ENCODE measurements around the gene WNT3. TPM values are rescaled to one million over a fixed set of nuclear protein-coding genes. Genes with fewer than 3 reads are reported as not detected.

Gene WNT3
- total and polyA plus RNA-seq, 7 experiments from 2014 or later = 0.07 to 0.24 TPM; not detected in 5

- H3K27ac Mint-ChIP-seq = no peak overlapping the region
- intact Hi-C loops (cut with micrococcal nuclease) = no loop called here
- no peaks in the 10 kb centered on the region for H3K9me3 ChIP-seq (ENCODE audit: control insufficient read depth in 2 of 3, low read length in 3 of 3)
- no peaks in the 10 kb centered on the region for H3K4me1 Mint-ChIP-seq
- H3K27me3 ChIP-seq (ENCODE audit: control insufficient read depth in 2 of 2, insufficient read depth in 2 of 2, low read length in 2 of 2) = peaks cover 0 to 14% of the 10 kb centered on the region in 2 donors
- ChIA-PET POLR2A (no interaction called here), CTCF (no interaction called here)
- no peak overlapping the region for H3K27ac ChIP-seq (ENCODE audit: low read depth, low read length)
- H3K36me3 Mint-ChIP-seq = no peaks in the 10 kb centered on the region
- no peaks in the 10 kb centered on the region for H3K4me1 ChIP-seq (ENCODE audit: control insufficient read depth in 2 of 2, insufficient read depth in 2 of 2, low read length in 2 of 2)
- peaks cover 33 to 44% (median 40%) of the 10 kb centered on the region in 5 donors for H3K27me3 Mint-ChIP-seq
- H3K9me3 Mint-ChIP-seq = peaks cover 0 to 1% (median 0%) of the 10 kb centered on the region in 11 donors
- DNase-seq = no peak
- H3K4me3 Mint-ChIP-seq = no peak overlapping the region
- ATAC-seq = no peak
- H3K4me3 ChIP-seq (ENCODE audit: low read length) = no peak overlapping the region
- no peaks in the 10 kb centered on the region for H3K36me3 ChIP-seq (ENCODE audit: control insufficient read depth in 2 of 3, insufficient read depth in 3 of 3, low read length in 3 of 3)
Measured at GRCh38 chr17:46810837-46811236, 7.7 kb downstream of the WNT3 start.

- intact Hi-C loops (cut with micrococcal nuclease) = no loop called here
- no peaks in the 10 kb centered on the region for H3K4me1 Mint-ChIP-seq
- no peak for ATAC-seq
- POLR2A ChIA-PET = interaction anchor here (0.7 kb wide), 1 partner anchor 632 kb away, joined by 3 read pairs; no protein-coding TSS in a partner anchor
- H3K27ac Mint-ChIP-seq = no peak overlapping the region
- H3K9me3 ChIP-seq (ENCODE audit: control insufficient read depth in 2 of 3, low read length in 3 of 3) = no peaks in the 10 kb centered on the region
- no peaks in the 10 kb centered on the region for H3K27me3 ChIP-seq (ENCODE audit: control insufficient read depth in 2 of 2, insufficient read depth in 2 of 2, low read length in 2 of 2)
- H3K36me3 ChIP-seq (ENCODE audit: control insufficient read depth in 2 of 3, insufficient read depth in 3 of 3, low read length in 3 of 3) = no peaks in the 10 kb centered on the region
- peaks cover 19 to 33% (median 27%) of the 10 kb centered on the region in 5 donors for H3K27me3 Mint-ChIP-seq
- no peak overlapping the region for H3K4me3 Mint-ChIP-seq
- CTCF ChIA-PET = no interaction called here
- no peaks in the 10 kb centered on the region for H3K36me3 Mint-ChIP-seq
- no peak overlapping the region for H3K4me3 ChIP-seq (ENCODE audit: low read length)
- peaks cover 0 to 4% (median 0%) of the 10 kb centered on the region in 11 donors for H3K9me3 Mint-ChIP-seq
- DNase-seq = no peak
- no peaks in the 10 kb centered on the region for H3K4me1 ChIP-seq (ENCODE audit: control insufficient read depth in 2 of 2, insufficient read depth in 2 of 2, low read length in 2 of 2)
- H3K27ac ChIP-seq (ENCODE audit: low read depth, low read length) = no peak overlapping the region
Measured at GRCh38 chr17:46809110-46809571, 9.4 kb downstream of the WNT3 start.

GRCh38 chr17:46805771-46806170, 12.7 kb downstream of the WNT3 start:
- Histone ChIP-seq H3K9me3 (ENCODE audit: control insufficient read depth in 2 of 3, low read length in 3 of 3) (no peaks in the 10 kb centered on the region), H3K27ac (ENCODE audit: low read depth, low read length) (no peak overlapping the region), H3K4me1 (ENCODE audit: control insufficient read depth in 2 of 2, insufficient read depth in 2 of 2, low read length in 2 of 2) (no peaks in the 10 kb centered on the region), H3K27me3 (ENCODE audit: control insufficient read depth in 2 of 2, insufficient read depth in 2 of 2, low read length in 2 of 2) (no peaks in the 10 kb centered on the region), H3K4me3 (ENCODE audit: low read length) (no peak overlapping the region), H3K36me3 (ENCODE audit: control insufficient read depth in 2 of 3, insufficient read depth in 3 of 3, low read length in 3 of 3) (no peaks in the 10 kb centered on the region)
- ATAC-seq = no peak
- ChIA-PET POLR2A (no interaction called here), CTCF (no interaction called here)
- intact Hi-C loops (cut with micrococcal nuclease) = no loop called here
- peaks cover 0 to under 1% (median 0%) of the 10 kb centered on the region in 5 donors for H3K36me3 Mint-ChIP-seq
- peaks cover under 1 to 9% (median 5%) of the 10 kb centered on the region in 5 donors for H3K27me3 Mint-ChIP-seq
- no peak overlapping the region for H3K27ac Mint-ChIP-seq
- no peak overlapping the region for H3K4me3 Mint-ChIP-seq
- no peak for DNase-seq
- no peaks in the 10 kb centered on the region for H3K4me1 Mint-ChIP-seq
- H3K9me3 Mint-ChIP-seq = peaks cover 0 to 5% (median 0%) of the 10 kb centered on the region in 11 donors

GRCh38 chr17:46803544-46803943, 14.9 kb downstream of the WNT3 start:
- CTCF ChIA-PET = no interaction called here
- Histone ChIP-seq H3K4me3 (ENCODE audit: low read length) (no peak overlapping the region), H3K9me3 (ENCODE audit: control insufficient read depth in 2 of 3, low read length in 3 of 3) (no peaks in the 10 kb centered on the region), H3K36me3 (ENCODE audit: control insufficient read depth in 2 of 3, insufficient read depth in 3 of 3, low read length in 3 of 3) (no peaks in the 10 kb centered on the region), H3K4me1 (ENCODE audit: control insufficient read depth in 2 of 2, insufficient read depth in 2 of 2, low read length in 2 of 2) (no peaks in the 10 kb centered on the region), H3K27me3 (ENCODE audit: control insufficient read depth in 2 of 2, insufficient read depth in 2 of 2, low read length in 2 of 2) (no peaks in the 10 kb centered on the region), H3K27ac (ENCODE audit: low read depth, low read length) (no peak overlapping the region)
- Mint-ChIP-seq H3K36me3 (peaks cover 0 to 4% (median 0%) of the 10 kb centered on the region in 5 donors), H3K27me3 (peaks cover 4 to 14% (median 5%) of the 10 kb centered on the region in 5 donors), H3K27ac (no peak overlapping the region), H3K9me3 (peaks cover 0 to 9% (median 0%) of the 10 kb centered on the region in 11 donors), H3K4me3 (no peak overlapping the region), H3K4me1 (no peaks in the 10 kb centered on the region)
- DNase-seq = no peak
- intact Hi-C loops (cut with micrococcal nuclease) = no loop called here
- ATAC-seq = no peak
- POLR2A ChIA-PET = no interaction called here

GRCh38 chr17:46802800-46803199, 15.7 kb downstream of the WNT3 start:
- CTCF ChIA-PET = no interaction called here
- intact Hi-C loops (cut with micrococcal nuclease) = no loop called here

DNA sequence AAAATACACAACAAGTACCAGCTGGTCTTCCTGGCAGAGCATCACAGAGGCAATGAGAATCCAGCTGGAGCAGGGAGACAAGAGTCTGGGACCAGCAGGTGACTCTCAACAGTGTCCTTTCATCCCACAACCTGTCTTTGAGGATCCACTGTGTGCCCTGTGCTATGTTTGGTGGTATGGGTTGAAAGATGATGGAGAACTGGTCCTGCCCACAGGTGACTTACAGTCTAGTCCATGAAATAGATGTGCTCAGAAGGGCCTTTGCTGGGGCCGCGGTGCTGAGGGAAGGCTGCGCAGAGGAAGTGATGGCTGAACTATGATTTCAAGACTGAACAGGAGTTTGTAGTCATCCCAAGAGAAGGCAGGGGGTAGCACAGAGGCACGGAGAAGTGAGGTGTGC, 17.9 kb downstream of the WNT3 start:
- no peak overlapping the region for H3K4me3 ChIP-seq (ENCODE audit: low read length)
- H3K4me1 Mint-ChIP-seq = no peaks in the 10 kb centered on the region
- intact Hi-C loops (cut with micrococcal nuclease) = no loop called here

More at GRCh38 chr17:46802800-46803199, 15.7 kb downstream of the WNT3 start:
- no peak overlapping the region for H3K4me3 Mint-ChIP-seq
- peaks cover 0 to 4% (median 0%) of the 10 kb centered on the region in 5 donors for H3K36me3 Mint-ChIP-seq
- Histone ChIP-seq H3K4me3 (ENCODE audit: low read length) (no peak overlapping the region), H3K36me3 (ENCODE audit: control insufficient read depth in 2 of 3, insufficient read depth in 3 of 3, low read length in 3 of 3) (no peaks in the 10 kb centered on the region), H3K9me3 (ENCODE audit: control insufficient read depth in 2 of 3, low read length in 3 of 3) (no peaks in the 10 kb centered on the region), H3K4me1 (ENCODE audit: control insufficient read depth in 2 of 2, insufficient read depth in 2 of 2, low read length in 2 of 2) (no peaks in the 10 kb centered on the region), H3K27me3 (ENCODE audit: control insufficient read depth in 2 of 2, insufficient read depth in 2 of 2, low read length in 2 of 2) (no peaks in the 10 kb centered on the region), H3K27ac (ENCODE audit: low read depth, low read length) (no peak overlapping the region)
- POLR2A ChIA-PET = no interaction called here
- peaks cover 0 to 9% (median 0%) of the 10 kb centered on the region in 11 donors for H3K9me3 Mint-ChIP-seq
- no peak overlapping the region for H3K27ac Mint-ChIP-seq
- H3K4me1 Mint-ChIP-seq = no peaks in the 10 kb centered on the region
- peaks cover 4 to 14% (median 4%) of the 10 kb centered on the region in 5 donors for H3K27me3 Mint-ChIP-seq
- ATAC-seq = no peak
- no peak for DNase-seq

DNA sequence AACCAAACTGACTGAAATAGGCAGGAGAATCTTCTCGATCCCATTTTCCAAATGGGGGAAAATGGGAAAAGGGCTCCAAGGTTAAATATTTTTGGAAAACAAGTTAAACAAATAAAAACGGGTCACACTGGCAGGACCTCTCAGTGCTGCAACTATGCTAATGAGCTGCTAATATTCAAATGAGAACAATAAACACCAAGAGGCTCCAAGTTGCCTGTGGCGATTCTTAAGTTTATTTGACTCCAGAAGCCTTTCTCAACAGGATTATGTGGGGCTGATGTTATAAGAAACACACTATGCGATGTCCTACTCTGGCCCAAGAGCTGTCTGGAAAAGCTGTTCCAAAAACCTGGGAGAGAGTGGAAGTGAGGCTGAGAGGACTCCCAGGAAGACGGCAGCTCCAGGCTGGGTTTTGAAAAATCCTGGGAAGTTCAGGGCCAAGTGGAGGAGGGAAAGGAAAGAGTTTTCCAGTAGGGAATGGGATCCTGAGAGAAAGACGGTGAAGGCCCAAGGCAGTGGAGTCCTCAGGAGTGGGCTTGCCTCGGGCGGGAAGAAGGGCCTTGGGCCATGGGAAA, 21.4 kb downstream of the WNT3 start:
- no peak overlapping the region for H3K4me3 Mint-ChIP-seq
- Histone ChIP-seq H3K9me3 (ENCODE audit: control insufficient read depth in 2 of 3, low read length in 3 of 3) (no peaks in the 10 kb centered on the region), H3K4me3 (ENCODE audit: low read length) (no peak overlapping the region), H3K27ac (ENCODE audit: low read depth, low read length) (no peak overlapping the region), H3K36me3 (ENCODE audit: control insufficient read depth in 2 of 3, insufficient read depth in 3 of 3, low read length in 3 of 3) (no peaks in the 10 kb centered on the region), H3K4me1 (ENCODE audit: control insufficient read depth in 2 of 2, insufficient read depth in 2 of 2, low read length in 2 of 2) (no peaks in the 10 kb centered on the region), H3K27me3 (ENCODE audit: control insufficient read depth in 2 of 2, insufficient read depth in 2 of 2, low read length in 2 of 2) (no peaks in the 10 kb centered on the region)
- ATAC-seq = no peak
- CTCF ChIA-PET = no interaction called here
- intact Hi-C loops (cut with micrococcal nuclease) = no loop called here
- no peak overlapping the region for H3K27ac Mint-ChIP-seq
- POLR2A ChIA-PET = no interaction called here
- H3K36me3 Mint-ChIP-seq = peaks cover 0 to 4% (median 0%) of the 10 kb centered on the region in 5 donors
- H3K4me1 Mint-ChIP-seq = no peaks in the 10 kb centered on the region
- peaks cover 9 to 36% (median 16%) of the 10 kb centered on the region in 5 donors for H3K27me3 Mint-ChIP-seq
- no peak for DNase-seq
- peaks cover 0 to 5% (median 0%) of the 10 kb centered on the region in 11 donors for H3K9me3 Mint-ChIP-seq

More for the DNA sequence above, 17.9 kb downstream of the WNT3 start:
- no peak overlapping the region for H3K27ac Mint-ChIP-seq
- POLR2A ChIA-PET = no interaction called here
- Histone ChIP-seq H3K9me3 (ENCODE audit: control insufficient read depth in 2 of 3, low read length in 3 of 3) (no peaks in the 10 kb centered on the region), H3K27me3 (ENCODE audit: control insufficient read depth in 2 of 2, insufficient read depth in 2 of 2, low read length in 2 of 2) (no peaks in the 10 kb centered on the region), H3K27ac (ENCODE audit: low read depth, low read length) (no peak overlapping the region), H3K4me1 (ENCODE audit: control insufficient read depth in 2 of 2, insufficient read depth in 2 of 2, low read length in 2 of 2) (no peaks in the 10 kb centered on the region), H3K36me3 (ENCODE audit: control insufficient read depth in 2 of 3, insufficient read depth in 3 of 3, low read length in 3 of 3) (no peaks in the 10 kb centered on the region)
- peaks cover 0 to 9% (median 0%) of the 10 kb centered on the region in 11 donors for H3K9me3 Mint-ChIP-seq
- CTCF ChIA-PET = no interaction called here
- no peak for ATAC-seq
- H3K27me3 Mint-ChIP-seq = peaks cover 4 to 25% (median 13%) of the 10 kb centered on the region in 5 donors
- H3K4me3 Mint-ChIP-seq = no peak overlapping the region
- H3K36me3 Mint-ChIP-seq = peaks cover 0 to 4% (median 0%) of the 10 kb centered on the region in 5 donors
- no peak for DNase-seq

All from naive thymus-derived CD4-positive, alpha-beta T cell (primary cell).